WTC11 (cell line): ENCODE results near the gene RALA. TPM values are rescaled to one million over a fixed set of nuclear protein-coding genes. Genes with fewer than 3 reads are reported as not detected.
A peak's percentile ranks its signal among the peaks of the same experiment; 100 is the strongest.
"Not testable (repeated sequence)": the region's sequence is repeated elsewhere in the genome, so short reads cannot be mapped to it uniquely, and the experiment has no call there.

ENCODE experiments used
- ATAC-seq: fragments of 200-7000 bp; cut with Tn5 transposase; 2 replicates; pipeline ENCODE4 v1.10.0; 2021; ENCODE audit warnings: mild to moderate bottlenecking, moderate library complexity
- CTCF ChIA-PET: fragments of 300-600 bp; sonication (Branson Sonifier 250); formaldehyde crosslinking; loops from one replicate; lab custom pipeline; 2021; ENCODE audit warnings: antibody characterized with exemption; lab: Charles Lee
- POLR2A ChIA-PET: fragments of 350-600 bp; sonication (Branson Sonifier 250); formaldehyde crosslinking; loops from one replicate; lab custom pipeline; 2021; ENCODE audit warnings: antibody characterized with exemption; lab: Charles Lee
- DNase-seq: peaks from one replicate; pipeline ENCODE4 v3.0.0; 2021; ENCODE audit warnings: low spot score
- H3K27ac Mint-ChIP-seq: 2 replicates; pipeline ENCODE4 v1.8.0; 2021; ENCODE audit warnings: mixed read lengths
- H3K27me3 Mint-ChIP-seq: 2 replicates; pipeline ENCODE4 v1.8.0; 2021; ENCODE audit warnings: low read depth, mild to moderate bottlenecking, moderate library complexity, mixed read lengths
- H3K36me3 Mint-ChIP-seq: 2 replicates; pipeline ENCODE4 v1.8.0; 2021; ENCODE audit warnings: mixed read lengths
- H3K4me1 Mint-ChIP-seq: 2 replicates; pipeline ENCODE4 v1.8.0; 2022; ENCODE audit warnings: mixed read lengths
- H3K4me3 Mint-ChIP-seq: 2 replicates; pipeline ENCODE4 v1.8.0; 2021; ENCODE audit warnings: mild to moderate bottlenecking, moderate library complexity, mixed read lengths
- H3K9me3 Mint-ChIP-seq: 2 replicates; pipeline ENCODE4 v1.8.0; 2021; ENCODE audit warnings: mixed read lengths
- ATF1 ChIP-seq: sonication (generic); formaldehyde crosslinking; IDR thresholded peaks from 2 replicates; pipeline ENCODE4 v1.8.1; 2023; ENCODE audit warnings: mild to moderate bottlenecking, moderate library complexity, missing genetic modification reagents
- EMX1 ChIP-seq: fragments of 250-450 bp; sonication (Bioruptor Pico); IDR thresholded peaks from 2 replicates; pipeline ENCODE4 v1.8.0; 2021; ENCODE audit warnings: mild to moderate bottlenecking
- ETV6 ChIP-seq: sonication (generic); formaldehyde crosslinking; IDR thresholded peaks from 2 replicates; pipeline ENCODE4 v1.8.1; 2022; ENCODE audit warnings: mild to moderate bottlenecking, missing genetic modification reagents
- FOXJ3 ChIP-seq: sonication (generic); formaldehyde crosslinking; IDR thresholded peaks from 2 replicates; pipeline ENCODE4 v1.9.0; 2021; ENCODE audit warnings: missing genetic modification reagents, mild to moderate bottlenecking, borderline replicate concordance
- JUN ChIP-seq: sonication (generic); formaldehyde crosslinking; IDR thresholded peaks from 2 replicates; pipeline ENCODE4 v1.8.0; 2023; ENCODE audit warnings: mild to moderate bottlenecking, missing genetic modification reagents
- KAT7 ChIP-seq: sonication (generic); formaldehyde crosslinking; IDR thresholded peaks from 2 replicates; pipeline ENCODE4 v1.8.1; 2023; ENCODE audit warnings: missing genetic modification reagents, mild to moderate bottlenecking, borderline replicate concordance
- NFATC4 ChIP-seq: fragments of 250-450 bp; sonication (Bioruptor Pico); IDR thresholded peaks from 2 replicates; pipeline ENCODE4 v1.9.0; 2021; ENCODE audit warnings: mild to moderate bottlenecking
- NR1H2 ChIP-seq: sonication (generic); formaldehyde crosslinking; IDR thresholded peaks from 2 replicates; pipeline ENCODE4 v1.9.0; 2021; ENCODE audit warnings: mild to moderate bottlenecking, moderate library complexity, missing genetic modification reagents
- NR2C2 ChIP-seq: sonication (generic); formaldehyde crosslinking; IDR thresholded peaks from 2 replicates; pipeline ENCODE4 v1.8.0; 2022; ENCODE audit warnings: mild to moderate bottlenecking, missing genetic modification reagents
- OVOL2 ChIP-seq: fragments of 250-450 bp; sonication (Bioruptor Pico); IDR thresholded peaks from 2 replicates; pipeline ENCODE4 v1.9.0; 2021; ENCODE audit warnings: mild to moderate bottlenecking, borderline replicate concordance
- PRRX2 ChIP-seq: fragments of 250-450 bp; sonication (Bioruptor Pico); IDR thresholded peaks from 2 replicates; pipeline ENCODE4 v1.8.0; 2021; ENCODE audit warnings: mild to moderate bottlenecking
- SMAD3 ChIP-seq: sonication (generic); formaldehyde crosslinking; IDR thresholded peaks from 2 replicates; pipeline ENCODE4 v1.8.0; 2022; ENCODE audit warnings: missing genetic modification reagents, mild to moderate bottlenecking, borderline replicate concordance
- SOX15 ChIP-seq: fragments of 250-450 bp; sonication (Bioruptor Pico); IDR thresholded peaks from 2 replicates; pipeline ENCODE4 v1.9.0; 2021; ENCODE audit warnings: mild to moderate bottlenecking
- TEAD4 ChIP-seq: sonication (generic); formaldehyde crosslinking; IDR thresholded peaks from 2 replicates; pipeline ENCODE4 v1.8.0; 2022; ENCODE audit warnings: mild to moderate bottlenecking, missing genetic modification reagents
- TP53 ChIP-seq: sonication (generic); formaldehyde crosslinking; IDR thresholded peaks from 2 replicates; pipeline ENCODE4 v1.8.1; 2023; ENCODE audit warnings: mild to moderate bottlenecking, missing genetic modification reagents
- USF2 ChIP-seq: sonication (generic); formaldehyde crosslinking; IDR thresholded peaks from 2 replicates; pipeline ENCODE4 v1.8.1; 2023; ENCODE audit warnings: mild to moderate bottlenecking, missing genetic modification reagents, moderate library complexity
- ZNF219 ChIP-seq: sonication (generic); formaldehyde crosslinking; IDR thresholded peaks from 2 replicates; pipeline ENCODE4 v1.8.0; 2023; ENCODE audit warnings: missing genetic modification reagents, mild to moderate bottlenecking, borderline replicate concordance
- ZNF263 ChIP-seq: sonication (generic); formaldehyde crosslinking; IDR thresholded peaks from 2 replicates; pipeline ENCODE4 v1.8.1; 2022; ENCODE audit warnings: low read depth, mild to moderate bottlenecking, moderate library complexity, missing genetic modification reagents
- ZNF416 ChIP-seq: fragments of 250-450 bp; sonication (Bioruptor Pico); IDR thresholded peaks from 2 replicates; pipeline ENCODE4 v1.9.0; 2021; ENCODE audit warnings: mild to moderate bottlenecking, inconsistent platforms
- ZNF671 ChIP-seq: fragments of 250-450 bp; sonication (Bioruptor Pico); IDR thresholded peaks from 2 replicates; pipeline ENCODE4 v1.8.0; 2021; ENCODE audit warnings: mild to moderate bottlenecking
- total RNA-seq: library from RNA; stranded (reverse); gene quantifications from 3 replicates; pipeline ENCODE4 v1.2.3, GENCODE V29; 2021
- TF ChIP-seq, protein P1 (sequence below): fragments of 250-450 bp; sonication (Bioruptor Pico); IDR thresholded peaks from 2 replicates; pipeline ENCODE4 v1.8.0; 2021; ENCODE audit warnings: mild to moderate bottlenecking
- TF ChIP-seq, protein P2 (sequence below): sonication (generic); formaldehyde crosslinking; IDR thresholded peaks from 2 replicates; pipeline ENCODE4 v1.8.1; 2022; ENCODE audit warnings: mild to moderate bottlenecking, moderate library complexity, missing genetic modification reagents
- TF ChIP-seq, protein P3 (sequence below): fragments of 200-600 bp; IDR thresholded peaks from 2 replicates; pipeline ENCODE4 v1.8.0; 2022; ENCODE audit warnings: antibody characterized with exemption

RALA gene
- total RNA-seq, 1 experiment from 2014 or later = 57.3 TPM

DNA sequence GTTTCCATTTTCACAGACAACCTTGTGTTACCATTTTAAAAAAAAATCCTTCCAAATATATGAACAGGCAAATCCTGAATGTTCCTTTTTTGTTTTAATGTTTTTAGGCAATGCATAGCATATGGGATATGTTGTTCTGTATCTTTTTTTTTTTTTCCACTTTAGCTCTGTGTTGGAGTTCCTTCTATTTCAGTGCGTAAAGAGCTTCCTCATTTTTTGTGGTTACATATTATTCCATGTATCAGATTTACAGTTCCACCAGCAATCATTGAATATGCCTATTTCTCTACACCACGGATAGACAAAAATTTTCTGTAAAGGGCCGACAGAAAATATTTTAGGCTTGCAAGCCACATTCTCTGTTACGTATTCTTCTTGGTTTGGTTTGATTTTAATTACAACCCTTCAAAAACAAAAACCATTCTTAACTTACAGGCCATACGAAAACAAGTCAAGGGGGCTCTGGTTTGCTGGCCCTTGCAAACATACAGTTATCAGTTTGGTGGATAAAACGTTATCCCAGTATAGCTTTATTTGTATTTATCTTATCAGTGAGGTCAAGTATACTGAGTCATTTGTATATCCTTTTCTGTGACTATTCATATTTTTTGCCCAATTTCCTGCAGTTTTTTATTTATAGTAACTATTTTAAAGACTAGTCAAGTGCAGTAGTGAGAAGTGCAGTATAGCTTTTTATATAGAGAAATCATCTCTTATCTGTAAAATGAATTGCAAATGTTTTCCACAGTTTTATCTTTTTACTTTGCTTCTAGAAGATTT lies 55.7 kb downstream of the RALA start:
- Mint-ChIP-seq H3K4me3 (no peak overlapping the region), H3K36me3 (peaks cover 15% of the 10 kb centered on the region), H3K27me3 (no peaks in the 10 kb centered on the region), H3K27ac (peak overlapping the region; percentile 30; the same call in 1 of the 2 replicates), H3K4me1 (peaks cover 26% of the 10 kb centered on the region), H3K9me3 (peaks cover 15% of the 10 kb centered on the region)
- POLR2A ChIA-PET = no interaction called here
- TF ChIP-seq, protein P1, sequence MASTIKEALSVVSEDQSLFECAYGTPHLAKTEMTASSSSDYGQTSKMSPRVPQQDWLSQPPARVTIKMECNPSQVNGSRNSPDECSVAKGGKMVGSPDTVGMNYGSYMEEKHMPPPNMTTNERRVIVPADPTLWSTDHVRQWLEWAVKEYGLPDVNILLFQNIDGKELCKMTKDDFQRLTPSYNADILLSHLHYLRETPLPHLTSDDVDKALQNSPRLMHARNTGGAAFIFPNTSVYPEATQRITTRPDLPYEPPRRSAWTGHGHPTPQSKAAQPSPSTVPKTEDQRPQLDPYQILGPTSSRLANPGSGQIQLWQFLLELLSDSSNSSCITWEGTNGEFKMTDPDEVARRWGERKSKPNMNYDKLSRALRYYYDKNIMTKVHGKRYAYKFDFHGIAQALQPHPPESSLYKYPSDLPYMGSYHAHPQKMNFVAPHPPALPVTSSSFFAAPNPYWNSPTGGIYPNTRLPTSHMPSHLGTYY (CRISPR knock-in tag) = no peak
- ATAC-seq (no peak), DNase-seq (no peak)
- CTCF ChIA-PET = interaction anchor here (1.2 kb wide), 1 partner anchor 63 kb away, joined by 3 read pairs; no protein-coding TSS in a partner anchor

DNA sequence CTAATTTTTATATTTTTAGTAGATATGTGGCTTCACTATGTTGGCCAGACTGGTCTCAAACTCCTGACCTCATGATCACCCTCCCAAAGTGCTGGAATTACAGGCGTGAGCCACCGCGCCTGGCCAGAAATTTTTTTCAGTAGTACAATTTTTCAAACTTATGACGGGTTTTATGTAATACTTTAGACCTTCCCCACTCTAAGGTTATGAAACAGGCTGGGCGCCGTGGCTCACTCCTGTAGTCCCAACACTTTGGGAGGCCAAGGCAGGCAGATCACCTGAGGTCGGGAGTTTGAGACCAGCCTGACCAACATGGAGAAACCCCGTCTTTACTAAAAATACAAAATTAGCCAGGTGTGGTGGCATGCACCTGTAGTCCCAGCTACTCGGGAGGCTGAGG lies 56.5 kb downstream of the RALA start:
- Mint-ChIP-seq H3K9me3 (peaks cover 15% of the 10 kb centered on the region), H3K36me3 (peaks cover 15% of the 10 kb centered on the region), H3K4me1 (peaks cover 32% of the 10 kb centered on the region)
- CTCF ChIA-PET, H3K27ac Mint-ChIP-seq, H3K27me3 Mint-ChIP-seq, POLR2A ChIA-PET, DNase-seq, ATAC-seq, H3K4me3 Mint-ChIP-seq: not testable (repeated sequence)

- H3K4me3 Mint-ChIP-seq = no peak overlapping the region
- no peak overlapping the region for H3K27ac Mint-ChIP-seq
- CTCF ChIA-PET = no interaction called here
- H3K36me3 Mint-ChIP-seq = peaks cover under 1% of the 10 kb centered on the region
- peaks cover under 1% of the 10 kb centered on the region for H3K9me3 Mint-ChIP-seq
- peaks cover 34% of the 10 kb centered on the region for H3K4me1 Mint-ChIP-seq
- TF ChIP-seq SMAD3 (CRISPR knock-in tag) (no peak), EMX1 (CRISPR knock-in tag) (no peak), ZNF263 (CRISPR knock-in tag) (no peak), ATF1 (CRISPR knock-in tag) (no peak), FOXJ3 (CRISPR knock-in tag) (no peak), TP53 (CRISPR knock-in tag) (no peak), PRRX2 (no peak), ZNF219 (no peak), TEAD4 (no peak)
- TF ChIP-seq, protein P2, sequence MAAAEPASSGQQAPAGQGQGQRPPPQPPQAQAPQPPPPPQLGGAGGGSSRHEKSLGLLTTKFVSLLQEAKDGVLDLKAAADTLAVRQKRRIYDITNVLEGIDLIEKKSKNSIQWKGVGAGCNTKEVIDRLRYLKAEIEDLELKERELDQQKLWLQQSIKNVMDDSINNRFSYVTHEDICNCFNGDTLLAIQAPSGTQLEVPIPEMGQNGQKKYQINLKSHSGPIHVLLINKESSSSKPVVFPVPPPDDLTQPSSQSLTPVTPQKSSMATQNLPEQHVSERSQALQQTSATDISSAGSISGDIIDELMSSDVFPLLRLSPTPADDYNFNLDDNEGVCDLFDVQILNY = no peak
- TF ChIP-seq, protein P3, sequence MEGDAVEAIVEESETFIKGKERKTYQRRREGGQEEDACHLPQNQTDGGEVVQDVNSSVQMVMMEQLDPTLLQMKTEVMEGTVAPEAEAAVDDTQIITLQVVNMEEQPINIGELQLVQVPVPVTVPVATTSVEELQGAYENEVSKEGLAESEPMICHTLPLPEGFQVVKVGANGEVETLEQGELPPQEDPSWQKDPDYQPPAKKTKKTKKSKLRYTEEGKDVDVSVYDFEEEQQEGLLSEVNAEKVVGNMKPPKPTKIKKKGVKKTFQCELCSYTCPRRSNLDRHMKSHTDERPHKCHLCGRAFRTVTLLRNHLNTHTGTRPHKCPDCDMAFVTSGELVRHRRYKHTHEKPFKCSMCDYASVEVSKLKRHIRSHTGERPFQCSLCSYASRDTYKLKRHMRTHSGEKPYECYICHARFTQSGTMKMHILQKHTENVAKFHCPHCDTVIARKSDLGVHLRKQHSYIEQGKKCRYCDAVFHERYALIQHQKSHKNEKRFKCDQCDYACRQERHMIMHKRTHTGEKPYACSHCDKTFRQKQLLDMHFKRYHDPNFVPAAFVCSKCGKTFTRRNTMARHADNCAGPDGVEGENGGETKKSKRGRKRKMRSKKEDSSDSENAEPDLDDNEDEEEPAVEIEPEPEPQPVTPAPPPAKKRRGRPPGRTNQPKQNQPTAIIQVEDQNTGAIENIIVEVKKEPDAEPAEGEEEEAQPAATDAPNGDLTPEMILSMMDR = no peak
- ATAC-seq (no peak), DNase-seq (no peak)
- POLR2A ChIA-PET = no interaction called here
- no peaks in the 10 kb centered on the region for H3K27me3 Mint-ChIP-seq
Measured at GRCh38 chr7:39681887-39682441, 58.6 kb downstream of the RALA start.

GRCh38 chr7:39683216-39683845 lies 60.0 kb downstream of the RALA start:
- ChIA-PET CTCF (interaction anchor here (0.7 to 2.0 kb wide), 3 partner anchors 17 to 103 kb away, joined by 4 to 5 read pairs (median 4); no protein-coding TSS in a partner anchor), POLR2A (no interaction called here)
- H3K36me3 Mint-ChIP-seq = peaks cover 8% of the 10 kb centered on the region; the same call in 1 of the 2 replicates
- H3K4me1 Mint-ChIP-seq = peaks cover 34% of the 10 kb centered on the region
- H3K27me3 Mint-ChIP-seq = no peaks in the 10 kb centered on the region
- no peak overlapping the region for H3K4me3 Mint-ChIP-seq
- no peaks in the 10 kb centered on the region for H3K9me3 Mint-ChIP-seq
- DNase-seq (no peak), ATAC-seq (no peak)
- H3K27ac Mint-ChIP-seq = peak overlapping the region; percentile 39; the same call in 1 of the 2 replicates
- TF ChIP-seq, protein P2 = no peak
- TF ChIP-seq ETV6 (CRISPR knock-in tag) (no peak), NR2C2 (no peak), OVOL2 (no peak), JUN (CRISPR knock-in tag) (no peak), SOX15 (no peak), ZNF416 (no peak), NR1H2 (CRISPR knock-in tag) (no peak), EMX1 (CRISPR knock-in tag) (no peak), KAT7 (CRISPR knock-in tag) (no peak), NFATC4 (CRISPR knock-in tag) (no peak), USF2 (CRISPR knock-in tag) (no peak), ZNF671 (no peak)
